CD1c-positive myeloid dendritic cell (primary cell): ENCODE results near the gene PRDM9.
"Not testable (repeated sequence)": the region's sequence is repeated elsewhere in the genome, so short reads cannot be mapped to it uniquely, and the experiment has no call there.

ENCODE experiments used
- DNase-seq: peaks from one replicate; pipeline ENCODE4 v3.0.0-alpha.2; 2016; ENCODE audit errors: extremely low spot score

PRDM9 gene

DNA sequence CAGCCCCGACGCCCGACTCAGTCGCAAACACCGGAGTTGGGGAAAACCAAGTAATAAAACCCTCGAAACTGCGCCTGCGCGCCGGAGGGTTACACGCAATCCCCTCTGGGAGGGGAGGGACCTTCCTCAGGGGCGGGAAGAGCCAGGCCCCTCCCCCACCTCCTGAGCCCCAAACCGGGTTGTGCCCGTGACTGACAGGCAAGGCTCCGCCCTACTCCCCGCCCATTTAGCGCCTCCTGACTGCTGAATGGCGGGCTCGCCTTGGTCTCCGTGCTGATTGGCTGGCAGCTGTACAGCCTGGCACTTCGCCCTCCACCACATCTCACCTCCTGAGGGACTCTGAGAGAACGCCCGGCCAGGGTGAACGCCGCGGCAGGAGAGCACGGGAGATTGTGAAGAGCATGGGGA, at the start of gene PRDM9:
Gene PRDM9 (plus strand): TSS at position 332 of the 408 bp plus-strand sequence. CDS start 1,425 bp downstream, outside the sequence.
- DNase-seq = peak; percentile 6

DNA sequence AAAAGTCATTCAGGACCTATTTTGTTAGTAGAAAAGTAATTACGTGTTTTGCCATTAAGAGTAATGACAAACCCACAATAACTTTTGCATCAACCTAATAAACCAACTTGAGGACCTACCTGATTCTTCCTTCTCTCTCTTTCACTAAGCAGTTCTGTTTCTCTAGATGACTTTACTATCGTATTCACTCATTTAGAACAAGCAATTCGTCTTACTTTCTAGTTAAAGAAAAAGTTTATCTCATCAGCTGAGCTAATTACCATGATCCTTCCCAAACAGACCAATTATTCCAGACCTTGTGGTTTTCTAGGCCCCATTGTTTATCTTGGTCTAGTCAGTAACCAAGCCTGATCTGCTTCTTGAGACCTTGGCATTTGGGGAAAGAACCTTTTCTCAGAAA, 49.6 kb upstream of the PRDM9 start:
- no peak for DNase-seq

DNA sequence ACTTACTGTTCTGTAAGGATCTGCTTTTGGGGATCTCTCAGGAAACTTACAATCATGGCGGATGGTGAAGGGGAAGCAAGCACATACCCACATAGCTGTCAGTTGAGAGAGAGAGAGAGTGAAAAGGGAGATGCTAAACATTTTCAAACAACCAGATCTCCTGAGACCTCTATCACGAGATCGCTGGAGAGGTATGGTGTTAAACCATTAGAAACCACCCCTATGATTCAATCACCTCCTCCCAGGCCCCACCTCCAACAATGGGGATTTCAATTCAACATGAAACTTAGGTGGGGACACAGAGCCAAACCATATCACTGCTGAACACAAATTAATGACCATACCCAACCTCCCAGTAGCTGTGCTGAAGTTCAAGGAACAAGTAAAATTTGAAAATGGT, 48.2 kb upstream of the PRDM9 start:
- no peak for DNase-seq

DNA sequence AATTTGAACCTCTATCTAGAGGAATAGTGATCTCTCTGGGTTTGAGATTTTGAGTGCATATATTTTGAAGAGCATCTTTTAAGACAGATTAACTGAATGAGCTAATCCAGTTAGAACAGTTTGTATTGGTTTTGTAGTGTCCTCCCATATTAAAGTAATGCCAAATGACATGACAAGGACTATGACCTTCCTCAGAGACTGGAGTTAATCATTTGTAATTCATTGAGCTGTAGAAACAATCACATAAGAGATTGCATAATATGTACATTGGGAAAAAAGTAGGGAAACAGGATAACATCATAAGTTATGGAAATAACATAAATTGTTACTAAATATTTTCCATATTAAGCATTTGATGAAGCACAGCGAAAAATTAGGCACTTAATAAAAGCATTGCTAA, 45.8 kb upstream of the PRDM9 start:
- DNase-seq = no peak

DNA sequence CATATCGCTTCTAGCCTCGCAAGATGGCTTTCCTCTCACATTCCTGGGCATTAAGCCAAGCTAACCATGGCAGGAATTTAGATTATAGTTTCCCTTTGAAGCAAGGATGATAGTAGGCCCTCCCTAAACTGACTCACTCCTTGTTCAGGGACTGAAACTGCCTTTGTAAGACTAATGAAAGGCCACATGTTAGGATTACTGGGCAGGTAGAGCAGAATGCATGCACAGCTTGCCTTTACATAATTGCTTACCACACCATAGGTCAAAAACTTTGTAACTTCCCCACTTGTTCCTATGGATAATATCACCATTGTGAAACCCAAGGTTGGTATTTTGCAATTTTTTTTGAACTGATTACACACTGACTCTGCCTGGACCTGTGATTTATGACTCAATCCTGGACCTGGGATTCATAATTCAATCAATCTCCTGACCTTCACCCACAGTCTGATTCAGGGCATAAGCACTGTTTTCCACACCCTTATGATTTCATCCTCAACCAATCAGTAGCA, 41.0 kb upstream of the PRDM9 start:
- DNase-seq = no peak

DNA sequence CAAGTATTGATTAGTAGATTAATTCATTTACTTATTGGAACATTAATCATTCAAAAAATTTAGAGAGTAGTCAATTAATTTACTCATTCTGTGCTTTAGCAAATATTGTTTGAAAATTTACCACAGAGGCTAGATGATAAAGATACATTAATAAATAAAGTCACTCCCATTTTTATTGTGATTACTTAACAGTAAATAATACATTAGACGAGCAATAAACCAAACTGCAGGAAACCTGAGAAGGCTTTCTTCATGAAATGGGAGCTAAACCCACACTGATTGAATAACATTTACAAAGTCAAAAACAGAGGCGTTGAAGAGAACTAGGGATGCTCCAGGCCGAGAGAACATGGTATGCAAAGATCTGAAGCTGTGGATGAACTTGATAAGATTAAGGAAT, 38.8 kb upstream of the PRDM9 start:
- no peak for DNase-seq

DNA sequence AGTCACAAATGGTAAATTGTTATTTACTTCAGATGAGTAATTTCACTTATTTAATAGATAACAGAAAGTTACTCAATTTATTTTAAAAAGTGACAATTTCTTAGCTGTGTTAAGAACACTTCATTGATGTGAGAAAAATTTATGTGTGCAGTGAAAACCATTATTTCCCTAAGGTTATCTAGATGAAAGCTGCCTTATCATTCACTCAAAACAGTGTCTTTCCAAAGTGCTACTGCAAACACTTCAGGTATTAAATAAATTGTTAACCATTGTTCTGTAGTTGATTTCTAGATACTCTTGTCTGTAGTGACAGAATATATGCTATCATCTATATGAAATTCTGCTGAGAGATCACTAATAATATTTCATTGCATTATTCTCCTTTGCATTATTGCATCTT, 33.5 kb upstream of the PRDM9 start:
- DNase-seq = no peak

DNA sequence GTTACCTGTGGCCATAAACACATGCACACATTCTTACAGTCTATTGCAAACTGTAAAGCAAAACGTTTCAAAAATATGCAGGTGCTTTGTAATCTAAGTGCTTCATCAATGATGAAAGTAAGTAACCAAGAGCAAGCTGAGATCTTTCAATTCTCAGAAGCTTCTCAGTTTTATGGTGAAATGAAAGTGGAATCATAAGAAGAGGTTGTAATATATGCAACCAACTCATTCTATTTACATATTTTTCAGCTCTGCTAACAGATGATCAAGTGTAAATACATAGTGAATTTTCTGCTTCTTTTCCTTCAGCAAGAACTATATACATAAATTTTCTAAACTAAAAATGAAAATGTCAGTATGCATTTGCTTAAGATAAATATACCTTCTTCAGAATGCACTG, 33.1 kb upstream of the PRDM9 start:
- DNase-seq = no peak

DNA sequence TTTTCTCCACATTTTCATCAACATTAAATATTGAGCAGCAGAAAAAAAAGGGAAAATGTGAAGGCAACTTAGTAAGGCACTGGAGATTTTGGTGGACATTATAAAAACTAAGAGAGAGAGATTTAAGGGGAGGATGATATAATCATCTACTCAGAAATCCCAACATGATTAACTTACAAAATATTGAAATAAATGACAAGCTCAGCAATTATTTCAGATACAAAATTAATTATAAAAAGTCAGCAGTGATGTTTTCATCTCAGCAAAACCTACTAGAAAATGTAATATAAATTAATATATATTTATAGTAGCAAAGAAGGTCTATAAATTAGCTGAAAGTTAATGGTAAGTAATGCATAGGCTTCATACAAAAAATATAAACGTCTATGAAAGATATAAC, 30.8 kb upstream of the PRDM9 start:
- DNase-seq = no peak

DNA sequence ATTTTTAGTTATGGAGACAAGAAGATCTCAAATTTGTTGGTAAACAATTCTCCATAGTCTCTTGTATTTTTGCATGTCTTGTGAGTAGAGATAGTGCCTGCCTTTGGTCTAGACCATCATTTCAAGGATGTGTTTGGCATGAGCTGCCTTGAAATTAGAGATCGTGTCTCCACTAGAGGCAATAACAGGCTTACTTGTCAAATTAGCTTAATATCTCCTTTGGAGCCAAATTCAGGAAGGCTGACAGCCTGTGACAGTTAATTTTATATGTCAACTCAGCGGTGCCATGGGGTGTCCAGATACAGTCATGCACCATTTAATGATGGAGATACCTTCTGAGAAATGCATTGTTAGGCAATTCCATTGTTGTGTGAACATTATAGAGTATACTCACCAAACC, 24.8 kb upstream of the PRDM9 start:
- no peak for DNase-seq

DNA sequence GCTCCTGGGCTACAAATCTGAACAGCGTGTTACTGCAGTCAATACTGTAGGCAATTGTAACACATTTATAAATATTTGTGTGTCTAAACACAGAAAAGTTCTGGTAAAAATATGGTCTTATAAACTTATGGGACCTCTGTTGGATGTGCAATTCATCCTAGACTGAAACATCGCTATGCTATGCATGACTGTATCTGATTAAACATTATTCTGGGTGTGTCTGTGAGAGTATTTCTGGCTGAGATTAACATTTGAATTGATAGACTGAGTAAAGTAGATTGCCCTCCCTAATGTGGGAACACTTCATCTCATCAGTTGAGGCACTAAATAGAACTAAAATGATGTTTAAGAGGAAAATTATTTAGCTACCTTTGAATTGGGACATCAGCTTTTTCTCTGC, 24.3 kb upstream of the PRDM9 start:
- DNase-seq = no peak

DNA sequence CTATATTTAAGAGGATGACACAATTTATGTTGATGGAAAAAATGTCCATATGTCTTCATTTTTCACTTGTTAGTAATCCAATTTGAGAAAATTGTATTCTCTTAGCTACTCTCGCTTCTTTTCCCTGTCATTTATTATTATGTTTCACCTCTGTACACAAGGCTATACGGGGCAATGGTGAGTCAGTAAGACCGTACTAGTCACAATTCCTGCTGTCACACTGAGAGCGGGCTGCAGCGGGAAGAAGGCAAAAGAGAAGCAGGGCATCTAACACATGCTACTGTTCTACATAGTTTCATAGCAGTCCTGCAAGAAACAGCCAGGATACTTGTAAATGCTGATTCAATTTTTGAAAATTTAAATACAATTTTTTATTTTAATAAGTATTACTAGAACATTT, 23.3 kb upstream of the PRDM9 start:
- no peak for DNase-seq

DNA sequence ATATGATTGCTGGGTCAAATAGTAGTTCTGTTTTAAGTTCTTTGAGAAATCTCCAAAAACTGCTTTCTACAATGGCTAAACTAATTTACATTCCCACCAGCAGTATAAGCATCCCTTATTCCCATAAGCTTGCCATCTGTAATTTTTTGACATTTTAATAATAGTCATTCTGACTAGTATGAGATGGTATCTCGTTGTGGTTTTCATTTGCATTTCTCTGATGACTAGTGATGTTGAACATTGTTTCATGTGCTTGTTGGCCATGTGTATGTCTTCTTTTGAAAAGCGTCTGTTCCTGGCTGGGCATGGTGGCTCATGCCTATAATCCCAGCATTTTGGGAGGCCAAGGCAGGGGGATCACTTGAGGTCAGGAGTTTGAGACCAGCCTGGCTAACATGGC, 21.2 kb upstream of the PRDM9 start:
- DNase-seq = not testable (repeated sequence)

DNA sequence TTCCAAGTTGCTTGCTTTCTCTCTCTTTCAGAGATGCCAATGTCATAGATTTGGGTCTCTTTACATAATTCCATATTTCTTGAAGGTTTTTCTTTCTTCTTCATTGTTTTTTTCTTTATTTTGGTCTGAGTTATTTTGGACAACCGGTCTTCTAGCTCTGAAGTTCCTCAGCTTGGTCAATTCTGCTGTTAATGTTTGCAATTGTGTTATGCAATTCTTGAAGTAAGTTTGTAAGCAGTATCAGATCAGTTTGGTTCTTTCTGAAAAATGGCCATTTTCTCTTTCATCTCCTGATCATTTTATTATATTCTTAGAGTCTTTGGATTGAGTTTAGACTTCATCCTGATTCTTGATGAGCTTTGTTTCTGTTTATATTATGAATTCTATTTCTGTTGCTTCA, 16.4 kb upstream of the PRDM9 start:
- DNase-seq = no peak

DNA sequence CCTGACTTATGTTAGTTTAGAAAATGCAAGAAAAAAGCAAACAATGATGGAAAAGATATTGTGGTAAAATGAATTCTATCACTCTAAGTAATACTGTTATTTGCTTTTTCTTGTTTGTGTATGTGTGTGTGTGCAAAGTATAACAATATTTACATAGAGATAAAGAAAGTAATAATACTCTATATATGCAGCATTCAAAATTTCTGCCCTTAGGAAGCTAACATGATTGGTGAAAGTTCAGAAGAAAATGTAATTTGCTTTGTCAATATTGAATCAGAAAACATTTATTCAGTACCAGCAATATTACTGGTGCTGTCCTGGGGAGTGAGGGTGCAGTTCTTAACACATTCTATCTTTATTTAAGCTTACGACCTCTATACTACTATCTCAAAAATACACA, 12.9 kb upstream of the PRDM9 start:
- DNase-seq = no peak

DNA sequence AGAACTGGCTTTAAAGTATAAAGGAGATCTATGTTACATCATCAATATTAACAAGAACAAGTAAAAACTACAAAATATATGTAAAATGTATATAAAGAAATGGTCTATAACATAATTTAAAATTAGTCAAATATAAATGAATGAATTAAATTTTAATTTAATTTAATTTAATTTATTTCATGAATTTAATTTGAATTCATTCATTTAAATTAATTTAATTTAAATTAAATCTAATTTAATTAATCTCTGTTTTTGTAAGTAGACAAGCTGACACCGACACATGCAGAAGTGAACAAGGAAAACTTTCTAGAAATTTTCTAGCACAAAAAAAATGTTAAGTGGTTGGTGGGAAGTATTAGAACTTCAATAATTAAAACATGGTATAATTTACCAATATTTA, 10.8 kb upstream of the PRDM9 start:
- DNase-seq = no peak

DNA sequence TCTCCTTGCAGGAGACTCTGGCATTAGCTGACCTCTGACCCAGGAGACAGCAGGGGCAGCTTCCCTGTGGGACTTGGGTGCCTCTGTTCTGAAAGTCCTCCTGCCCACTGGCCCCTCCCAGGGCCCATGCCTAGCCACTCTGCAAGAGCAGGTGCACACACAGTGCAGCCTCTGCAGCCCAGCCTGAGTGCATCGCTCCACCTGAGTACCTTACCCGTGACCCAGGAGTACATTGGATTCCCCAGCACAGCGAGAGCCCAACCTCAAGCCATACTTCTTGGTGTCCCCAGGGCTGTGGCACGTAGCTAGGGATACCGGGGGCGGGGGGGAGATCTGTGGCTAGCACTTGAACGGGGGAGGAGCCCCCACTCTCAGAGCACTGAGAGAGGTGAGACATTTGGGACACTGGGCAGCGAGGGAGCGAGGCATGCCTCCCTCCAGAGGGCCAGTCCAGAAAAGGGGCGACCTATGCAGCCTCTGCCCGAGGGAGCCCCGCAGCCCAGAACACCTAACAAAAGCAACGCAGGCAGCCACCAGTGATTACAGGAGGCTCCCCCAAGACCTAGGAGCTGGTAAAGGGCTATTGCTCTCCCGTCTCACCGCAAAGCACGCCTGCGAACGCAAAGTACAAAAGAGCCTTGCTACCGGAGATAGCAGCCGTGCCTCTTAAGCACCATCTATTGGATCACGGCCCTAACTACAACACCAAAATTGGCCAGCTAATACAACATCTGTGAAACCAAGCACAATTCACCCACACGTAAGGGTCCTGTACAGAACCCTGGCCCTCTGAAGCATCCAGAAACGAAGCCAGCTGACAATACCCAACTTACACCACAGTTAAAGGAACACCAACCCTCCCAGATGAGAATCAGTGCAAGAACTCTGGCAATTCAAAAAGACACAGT, 826 bp upstream of the PRDM9 start:
- DNase-seq = no peak

DNA sequence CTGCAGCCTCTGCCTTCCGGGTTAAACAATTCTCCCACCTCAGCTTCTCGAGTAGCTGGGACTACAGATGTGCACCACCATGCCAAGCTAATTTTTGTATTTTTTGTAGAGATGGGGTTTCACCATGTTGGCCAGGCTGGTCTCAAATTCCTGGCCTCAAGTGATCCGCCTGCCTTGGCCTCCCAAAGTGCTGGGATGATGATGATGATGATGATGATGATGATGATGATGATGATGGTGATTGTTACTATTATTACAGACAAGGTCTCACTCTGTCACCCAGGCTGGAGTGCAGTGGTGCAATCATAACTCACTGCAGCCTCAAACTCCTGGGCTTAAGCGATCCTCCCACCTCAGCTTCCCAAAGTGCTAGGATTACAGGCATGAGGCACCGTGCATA, 3.0 kb downstream of the PRDM9 start:
- DNase-seq = not testable (repeated sequence)

DNA sequence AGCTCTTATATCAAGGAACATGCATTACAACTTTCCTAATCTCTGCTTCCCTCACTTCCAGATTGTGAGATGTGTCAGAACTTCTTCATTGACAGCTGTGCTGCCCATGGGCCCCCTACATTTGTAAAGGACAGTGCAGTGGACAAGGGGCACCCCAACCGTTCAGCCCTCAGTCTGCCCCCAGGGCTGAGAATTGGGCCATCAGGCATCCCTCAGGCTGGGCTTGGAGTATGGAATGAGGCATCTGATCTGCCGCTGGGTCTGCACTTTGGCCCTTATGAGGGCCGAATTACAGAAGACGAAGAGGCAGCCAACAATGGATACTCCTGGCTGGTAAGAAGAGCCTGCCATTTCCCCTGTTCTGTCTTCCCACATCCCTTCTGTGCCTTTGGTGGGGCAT, 15.1 kb downstream of the PRDM9 start:
- DNase-seq = no peak

DNA sequence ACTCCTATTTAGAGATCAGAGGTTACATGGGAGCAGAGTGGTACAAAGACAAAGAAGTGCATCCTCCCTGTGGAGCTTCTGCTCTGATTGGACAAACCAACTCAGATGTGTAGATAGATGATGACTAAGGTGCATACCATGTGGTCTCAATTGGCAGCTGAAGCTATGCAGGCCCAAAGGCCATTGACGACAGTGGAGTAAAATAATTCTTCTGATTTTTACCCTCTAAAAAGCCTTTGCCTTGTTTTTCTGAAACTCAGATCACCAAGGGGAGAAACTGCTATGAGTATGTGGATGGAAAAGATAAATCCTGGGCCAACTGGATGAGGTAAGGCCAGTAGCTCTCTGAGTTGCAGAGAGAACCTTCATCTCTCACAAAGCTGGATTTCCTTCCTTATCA, 15.6 kb downstream of the PRDM9 start:
- DNase-seq = no peak

DNA sequence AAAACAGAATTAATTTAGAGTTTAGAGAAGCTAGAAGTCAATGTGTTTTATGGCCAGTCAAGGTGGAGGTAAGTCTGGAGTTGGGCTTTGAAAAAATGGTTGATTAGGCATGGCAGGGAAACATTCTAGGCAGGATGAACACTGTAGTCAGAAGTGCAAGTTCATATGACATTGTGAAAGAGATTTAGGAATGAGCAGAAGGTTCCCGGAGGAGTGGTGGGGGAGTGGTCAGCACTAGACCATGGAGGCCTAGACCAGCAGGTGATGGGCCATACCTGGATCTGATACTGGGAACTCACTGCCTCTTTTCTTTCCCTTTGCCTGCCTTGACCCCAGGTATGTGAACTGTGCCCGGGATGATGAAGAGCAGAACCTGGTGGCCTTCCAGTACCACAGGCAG, 16.6 kb downstream of the PRDM9 start:
- no peak for DNase-seq

DNA sequence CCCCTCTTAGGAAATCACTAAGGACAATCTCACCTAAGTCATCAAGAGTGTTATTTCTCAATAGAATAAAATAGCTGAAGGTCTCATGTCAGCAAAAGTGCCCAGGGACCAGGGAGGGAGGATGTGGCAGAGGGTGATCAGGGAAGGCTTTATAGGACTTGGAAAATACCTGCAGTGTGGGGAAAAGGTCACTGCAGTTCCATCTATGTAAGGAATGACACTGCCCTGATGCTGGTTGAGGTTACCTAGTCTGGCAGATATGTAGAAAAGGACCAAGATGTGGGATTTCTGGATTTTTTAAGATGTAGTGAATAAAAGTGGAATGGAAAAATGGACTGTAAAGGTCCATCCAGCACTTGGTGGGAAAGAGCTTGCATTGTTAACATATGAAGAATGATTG, 18.3 kb downstream of the PRDM9 start:
- DNase-seq = no peak

DNA sequence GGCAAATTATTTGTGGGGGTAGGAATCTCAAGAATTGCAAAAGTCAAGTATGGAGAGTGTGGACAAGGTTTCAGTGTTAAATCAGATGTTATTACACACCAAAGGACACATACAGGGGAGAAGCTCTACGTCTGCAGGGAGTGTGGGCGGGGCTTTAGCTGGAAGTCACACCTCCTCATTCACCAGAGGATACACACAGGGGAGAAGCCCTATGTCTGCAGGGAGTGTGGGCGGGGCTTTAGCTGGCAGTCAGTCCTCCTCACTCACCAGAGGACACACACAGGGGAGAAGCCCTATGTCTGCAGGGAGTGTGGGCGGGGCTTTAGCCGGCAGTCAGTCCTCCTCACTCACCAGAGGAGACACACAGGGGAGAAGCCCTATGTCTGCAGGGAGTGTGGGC, 19.2 kb downstream of the PRDM9 start:
- DNase-seq = not testable (repeated sequence)
